MCF 10A (cell line): ENCODE results near the gene PSAT1. TPM values are rescaled to one million over a fixed set of nuclear protein-coding genes. Genes with fewer than 3 reads are reported as not detected.
"Not testable (repeated sequence)": the region's sequence is repeated elsewhere in the genome, so short reads cannot be mapped to it uniquely, and the experiment has no call there.

Experiments
- BruUV-seq: library from RNA; stranded (reverse); fragments of 400-500 nt; replicated peaks from 2 replicates; lab custom pipeline; 2021; lab: Mats Ljungman, UMichigan
- CTCF ChIA-PET: fragments of 300-600 bp; sonication (Branson Sonifier 250); formaldehyde crosslinking; extraction: SDS; loops from one replicate; lab custom pipeline; 2021; ENCODE audit warnings: antibody characterized with exemption, inconsistent platforms; lab: Yijun Ruan, JAX
- POLR2A ChIA-PET: fragments of 300-600, 350-650 bp; sonication (Branson Sonifier 250); formaldehyde crosslinking; extraction: SDS; loops from one replicate; lab custom pipeline; 2020; ENCODE audit warnings: antibody characterized with exemption, inconsistent platforms; lab: Yijun Ruan, JAX
- DNase-seq: peaks from one replicate; pipeline ENCODE4 v3.0.0-alpha.2; 2018; ENCODE audit not compliant: unreplicated experiment
- H3K27ac Mint-ChIP-seq: one replicate; pipeline ENCODE4 v1.8.0; 2022; ENCODE audit warnings: mild to moderate bottlenecking, low read depth, mixed read lengths; ENCODE audit not compliant: unreplicated experiment
- H3K27me3 Mint-ChIP-seq: one replicate; pipeline ENCODE4 v1.8.0; 2022; ENCODE audit warnings: mixed read lengths; ENCODE audit not compliant: insufficient read depth, unreplicated experiment
- H3K36me3 Mint-ChIP-seq: one replicate; pipeline ENCODE4 v1.8.0; 2022; ENCODE audit warnings: mild to moderate bottlenecking, moderate library complexity, mixed read lengths; ENCODE audit not compliant: insufficient read depth, unreplicated experiment
- H3K4me1 Mint-ChIP-seq: one replicate; pipeline ENCODE4 v1.8.0; 2022; ENCODE audit warnings: mixed read lengths; ENCODE audit not compliant: insufficient read depth, unreplicated experiment
- H3K4me3 Mint-ChIP-seq: one replicate; pipeline ENCODE4 v1.8.0; 2022; ENCODE audit warnings: mild to moderate bottlenecking, moderate library complexity, mixed read lengths; ENCODE audit not compliant: unreplicated experiment
- H3K9me3 Mint-ChIP-seq: one replicate; pipeline ENCODE4 v1.8.0; 2022; ENCODE audit warnings: mixed read lengths; ENCODE audit not compliant: unreplicated experiment
- intact Hi-C: fragments of 100-400 bp; cut with micrococcal nuclease; formaldehyde crosslinking; loops from 2 replicates; pipeline ENCODE4 v1.14.1; 2022
- total RNA-seq: library from RNA; stranded (reverse); gene quantifications from 2 replicates; pipeline ENCODE4 v1.2.3, GENCODE V29; 2022
- TF ChIP-seq, protein P1 (sequence below): fragments of 200-600 bp; IDR thresholded peaks from one replicate; pipeline ENCODE4 v1.8.0; 2022; ENCODE audit warnings: antibody characterized with exemption, mild to moderate bottlenecking; ENCODE audit not compliant: unreplicated experiment

Gene PSAT1
- total RNA-seq, 1 experiment from 2014 or later, result 326 TPM

DNA sequence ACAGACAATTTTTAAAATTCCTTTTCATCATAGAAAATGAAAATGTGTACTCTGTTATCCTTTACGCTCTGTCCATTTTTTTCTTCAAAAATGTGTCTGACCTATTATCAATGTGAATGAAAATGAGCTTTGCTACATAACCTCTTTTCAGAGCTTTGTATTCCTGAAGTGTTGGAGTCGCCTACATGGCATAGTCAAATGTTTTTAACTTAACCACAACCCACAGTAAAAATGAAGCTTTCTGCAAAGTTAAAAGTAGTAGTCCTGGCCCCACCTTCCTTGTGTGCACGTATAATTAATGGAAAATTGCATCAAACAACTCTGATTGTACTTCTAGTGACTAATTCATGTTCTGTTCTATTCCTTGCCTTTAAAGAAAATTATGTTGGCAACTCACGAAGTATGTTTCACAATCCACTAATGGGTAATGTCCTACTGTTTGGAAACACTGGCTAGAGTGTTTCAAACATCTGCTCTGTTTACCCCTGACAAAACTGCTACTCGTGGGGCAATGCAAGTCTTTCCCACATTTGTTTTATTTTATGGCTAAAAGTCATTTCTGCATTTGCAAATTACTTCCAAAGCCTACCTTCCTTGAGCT is 18.6 kb upstream of the PSAT1 start:
- CTCF ChIA-PET, result interaction anchor here (0.5 to 3.1 kb wide), 11 partner anchors 10 to 1138 kb away, joined by 3 to 32 read pairs (median 4); partner anchors contain the start of gene PSAT1
- peak overlapping the region; percentile 95 for H3K27ac Mint-ChIP-seq

DNA sequence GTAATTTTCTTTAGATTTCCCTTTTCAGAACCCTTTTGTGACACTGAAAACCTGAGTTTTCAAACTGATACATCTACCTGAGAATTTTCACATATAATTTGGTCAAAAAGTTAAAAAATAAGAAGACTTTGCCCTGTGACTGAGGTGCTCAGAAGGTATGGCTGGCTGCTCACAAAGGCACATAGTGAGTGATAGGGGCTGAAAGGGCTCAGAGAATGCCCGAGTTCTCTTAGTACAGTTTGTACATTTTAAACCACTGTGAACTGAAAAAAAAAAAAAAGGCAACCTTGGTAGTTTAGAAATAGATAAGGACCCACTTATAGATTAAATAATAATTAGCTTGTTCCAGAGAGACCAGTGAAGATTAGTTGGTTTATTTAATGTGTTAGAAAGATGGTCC is 18.1 kb upstream of the PSAT1 start:
- Mint-ChIP-seq H3K9me3 (no peaks in the 10 kb centered on the region), H3K27ac (peak overlapping the region; percentile 95), H3K27me3 (no peaks in the 10 kb centered on the region), H3K4me1 (peaks cover 20% of the 10 kb centered on the region), H3K4me3 (peak overlapping the region; percentile 8), H3K36me3 (no peaks in the 10 kb centered on the region)
- no TSS peak for BruUV-seq
- TF ChIP-seq, protein P1, sequence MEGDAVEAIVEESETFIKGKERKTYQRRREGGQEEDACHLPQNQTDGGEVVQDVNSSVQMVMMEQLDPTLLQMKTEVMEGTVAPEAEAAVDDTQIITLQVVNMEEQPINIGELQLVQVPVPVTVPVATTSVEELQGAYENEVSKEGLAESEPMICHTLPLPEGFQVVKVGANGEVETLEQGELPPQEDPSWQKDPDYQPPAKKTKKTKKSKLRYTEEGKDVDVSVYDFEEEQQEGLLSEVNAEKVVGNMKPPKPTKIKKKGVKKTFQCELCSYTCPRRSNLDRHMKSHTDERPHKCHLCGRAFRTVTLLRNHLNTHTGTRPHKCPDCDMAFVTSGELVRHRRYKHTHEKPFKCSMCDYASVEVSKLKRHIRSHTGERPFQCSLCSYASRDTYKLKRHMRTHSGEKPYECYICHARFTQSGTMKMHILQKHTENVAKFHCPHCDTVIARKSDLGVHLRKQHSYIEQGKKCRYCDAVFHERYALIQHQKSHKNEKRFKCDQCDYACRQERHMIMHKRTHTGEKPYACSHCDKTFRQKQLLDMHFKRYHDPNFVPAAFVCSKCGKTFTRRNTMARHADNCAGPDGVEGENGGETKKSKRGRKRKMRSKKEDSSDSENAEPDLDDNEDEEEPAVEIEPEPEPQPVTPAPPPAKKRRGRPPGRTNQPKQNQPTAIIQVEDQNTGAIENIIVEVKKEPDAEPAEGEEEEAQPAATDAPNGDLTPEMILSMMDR, result no peak
- ChIA-PET CTCF (interaction anchor here (0.5 to 3.1 kb wide), 13 partner anchors 10 to 1138 kb away, joined by 3 to 32 read pairs (median 4); partner anchors contain the start of gene PSAT1), POLR2A (interaction anchor here (0.6 to 4.4 kb wide), 12 partner anchors 9 to 149 kb away, joined by 3 to 116 read pairs (median 8); partner anchors contain the start of genes CEP78 and PSAT1)
- no peak for DNase-seq
- intact Hi-C loops, result loop anchor here (1.0 kb wide), 1 partner anchor 18 kb away; the partner anchor contains the start of gene PSAT1

More for the DNA sequence above, 18.6 kb upstream of the PSAT1 start:
- Mint-ChIP-seq H3K4me1 (peaks cover 20% of the 10 kb centered on the region), H3K27me3 (no peaks in the 10 kb centered on the region), H3K9me3 (no peaks in the 10 kb centered on the region), H3K4me3 (peak overlapping the region; percentile 8), H3K36me3 (no peaks in the 10 kb centered on the region)
- TF ChIP-seq, protein P1, result no peak
- intact Hi-C loops, result loop anchor here (1.0 kb wide), 1 partner anchor 19 kb away; the partner anchor contains the start of gene PSAT1
- DNase-seq, result peak; percentile 90
- BruUV-seq, result no TSS peak
- POLR2A ChIA-PET, result interaction anchor here (0.8 to 4.4 kb wide), 12 partner anchors 9 to 42 kb away, joined by 3 to 116 read pairs (median 8); partner anchors contain the start of genes CEP78 and PSAT1

DNA sequence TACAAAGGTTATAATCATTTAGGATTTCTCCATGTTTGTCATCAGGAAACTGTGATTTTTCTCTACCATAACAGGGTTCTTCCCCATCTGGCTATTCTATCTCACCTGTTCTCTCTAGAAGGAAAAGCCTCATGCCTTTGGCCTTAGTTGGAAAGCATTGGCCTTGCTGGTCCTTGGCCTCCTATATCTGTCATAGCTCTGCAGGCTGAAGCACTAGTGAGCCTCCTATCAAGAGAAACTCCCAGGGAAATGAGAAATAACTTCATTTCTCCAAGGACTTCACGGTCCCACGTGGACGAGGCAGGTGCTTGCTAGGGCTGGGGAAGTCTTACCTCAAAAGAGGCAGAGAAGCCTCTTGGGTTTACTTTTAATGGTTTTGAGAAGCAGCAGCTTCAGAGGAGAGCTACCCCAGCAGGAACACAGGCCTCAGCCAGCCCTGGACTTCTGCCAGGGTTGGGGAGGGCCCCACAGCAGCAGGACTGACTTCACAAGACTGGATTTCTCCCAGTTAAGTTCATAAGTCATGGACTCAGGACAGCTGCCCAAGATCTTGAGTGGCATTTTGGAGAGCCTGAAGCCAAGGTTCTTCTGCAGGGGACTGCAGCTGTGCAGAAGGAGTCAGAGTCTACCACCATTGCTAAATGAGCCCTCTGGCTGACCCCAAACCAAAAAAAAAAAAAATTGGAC is 15.8 kb upstream of the PSAT1 start:
- DNase-seq, result peak; percentile 62
- Mint-ChIP-seq H3K36me3 (no peaks in the 10 kb centered on the region), H3K27ac (peak overlapping the region; percentile 49), H3K27me3 (no peaks in the 10 kb centered on the region), H3K4me1 (peaks cover 20% of the 10 kb centered on the region), H3K4me3 (no peak overlapping the region), H3K9me3 (no peaks in the 10 kb centered on the region)
- CTCF ChIA-PET, result interaction anchor here (0.6 to 1.9 kb wide), 3 partner anchors 17 to 1186 kb away, joined by 3 to 6 read pairs (median 4); no protein-coding TSS in a partner anchor
- TF ChIP-seq, protein P1, result no peak
- no TSS peak for BruUV-seq
- intact Hi-C loops, result no loop called here
- POLR2A ChIA-PET, result interaction anchor here (1.0 to 2.3 kb wide), 3 partner anchors 9 to 16 kb away, joined by 4 to 15 read pairs (median 5); partner anchors contain the start of gene PSAT1

DNA sequence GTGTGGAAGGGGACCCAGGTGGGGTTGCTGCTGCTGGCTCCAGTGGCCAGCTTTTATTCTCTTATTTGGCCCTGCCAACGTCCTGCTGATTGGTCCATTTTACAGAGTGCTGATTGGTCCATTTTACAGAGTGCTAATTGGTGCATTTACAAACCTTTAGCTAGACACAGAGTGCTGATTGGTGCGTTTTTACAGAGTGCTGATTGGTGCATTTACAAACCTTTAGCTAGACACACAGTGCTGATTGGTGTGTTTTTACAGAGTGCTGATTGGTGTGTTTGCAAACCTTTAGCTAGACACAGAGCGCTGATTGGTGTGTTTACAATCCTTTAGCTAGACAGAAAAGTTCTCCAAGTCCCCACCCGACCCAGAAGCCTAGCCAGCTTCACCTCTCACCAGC is 12.7 kb upstream of the PSAT1 start:
- H3K27ac Mint-ChIP-seq, BruUV-seq, H3K36me3 Mint-ChIP-seq, intact Hi-C loops, DNase-seq, H3K9me3 Mint-ChIP-seq, H3K27me3 Mint-ChIP-seq, H3K4me3 Mint-ChIP-seq: not testable (repeated sequence)
- ChIA-PET CTCF (interaction anchor here (0.6 to 1.3 kb wide), 4 partner anchors 12 to 1210 kb away, joined by 3 to 7 read pairs (median 4); partner anchors contain the start of gene PSAT1), POLR2A (interaction anchor here (0.6 to 2.9 kb wide), 4 partner anchors 10 to 34 kb away, joined by 3 to 29 read pairs (median 4); partner anchors contain the start of gene PSAT1)
- H3K4me1 Mint-ChIP-seq, result peaks cover 17% of the 10 kb centered on the region
